HepG2 (cell line): ENCODE results near the gene MADCAM1. TPM values are rescaled to one million over a fixed set of nuclear protein-coding genes. Genes with fewer than 3 reads are reported as not detected.

Experiments used
- AHR ChIP-seq: IDR thresholded peaks from 2 replicates; pipeline ENCODE4 v1.6.1; 2018; ENCODE audit warnings: missing genetic modification reagents, missing compliant biosample characterization
- ETV5 ChIP-seq: IDR thresholded peaks from 2 replicates; pipeline ENCODE4 v1.6.1; 2018; ENCODE audit warnings: missing biosample characterization, missing genetic modification reagents, inconsistent platforms, borderline replicate concordance
- FOSL2 ChIP-seq: sonication (generic); formaldehyde crosslinking; IDR thresholded peaks from 2 replicates; pipeline ENCODE4 v1.4.0; 2020; ENCODE audit warnings: missing genetic modification reagents
- FOXJ3 ChIP-seq: sonication (generic); formaldehyde crosslinking; IDR thresholded peaks from 2 replicates; pipeline ENCODE4 v1.4.0; 2020; ENCODE audit warnings: missing genetic modification reagents, mild to moderate bottlenecking, borderline replicate concordance
- MIER3 ChIP-seq: IDR thresholded peaks from 2 replicates; pipeline ENCODE4 v1.6.1; 2016; ENCODE audit warnings: missing compliant biosample characterization, borderline replicate concordance
- MZF1 ChIP-seq: sonication (generic); formaldehyde crosslinking; IDR thresholded peaks from 2 replicates; pipeline ENCODE4 v1.8.1; 2023; ENCODE audit warnings: mild to moderate bottlenecking, missing genetic modification reagents, borderline replicate concordance
- RARA ChIP-seq: IDR thresholded peaks from 2 replicates; pipeline ENCODE4 v1.6.1; 2016; ENCODE audit warnings: missing genetic modification reagents, missing compliant biosample characterization
- REPIN1 ChIP-seq: sonication (generic); formaldehyde crosslinking; IDR thresholded peaks from 2 replicates; pipeline ENCODE4 v1.8.0; 2022; ENCODE audit warnings: missing genetic modification reagents, low read depth, mild to moderate bottlenecking, borderline replicate concordance
- TAF1 ChIP-seq: sonication (generic); formaldehyde crosslinking; IDR thresholded peaks from 2 replicates; pipeline ENCODE4 v1.4.0; 2020; ENCODE audit warnings: missing genetic modification reagents
- YEATS4 ChIP-seq: sonication (generic); formaldehyde crosslinking; IDR thresholded peaks from 2 replicates; pipeline ENCODE4 v1.4.0; 2020; ENCODE audit warnings: missing genetic modification reagents, borderline replicate concordance
- ZFY ChIP-seq: sonication (generic); formaldehyde crosslinking; IDR thresholded peaks from 2 replicates; pipeline ENCODE4 v1.4.0; 2020; ENCODE audit warnings: missing genetic modification reagents
- ZNF296 ChIP-seq: sonication (generic); formaldehyde crosslinking; conservative IDR thresholded peaks from 2 replicates; pipeline ENCODE4 v1.5.0; 2020; ENCODE audit warnings: mild to moderate bottlenecking, missing genetic modification reagents
- ZNF326 ChIP-seq: sonication (generic); formaldehyde crosslinking; IDR thresholded peaks from 2 replicates; pipeline ENCODE4 v1.4.0; 2020; ENCODE audit warnings: missing genetic modification reagents, borderline replicate concordance
- ZNF432 ChIP-seq: sonication (generic); formaldehyde crosslinking; IDR thresholded peaks from 2 replicates; pipeline ENCODE4 v1.5.0; 2020; ENCODE audit warnings: missing genetic modification reagents, mild to moderate bottlenecking, borderline replicate concordance
- ZNF605 ChIP-seq: sonication (generic); formaldehyde crosslinking; IDR thresholded peaks from 2 replicates; pipeline ENCODE4 v1.8.0; 2022; ENCODE audit warnings: mild to moderate bottlenecking, missing genetic modification reagents
- polyA plus RNA-seq, 8 experiments: library from polyadenylated mRNA; depleted of rRNA in 3 of 8; stranded (reverse) in 7 of 8; unstranded in 1 of 8; fragments of >200 nt; fragmentation: Illumina TruSeq in 4 of 8; extraction: Trizol in 4 of 8; gene quantifications; 2 replicates each; pipeline versions ENCODE4 v1.2.1 to v1.2.3, GENCODE V29; 2011 to 2016; ENCODE audit warnings: low read depth in 4 of 8, missing spikeins in 1 of 8, mixed read lengths in 1 of 8; ENCODE audit not compliant: insufficient read depth in 1 of 8
- total RNA-seq, 5 experiments: library from RNA; depleted of rRNA; stranded (reverse); fragments of >200 nt; fragmentation: Illumina TruSeq; extraction: Trizol; gene quantifications; 2 replicates each; pipeline ENCODE4 v1.2.3, GENCODE V29; 2016; ENCODE audit warnings: low read depth in 1 of 5
- TF ChIP-seq, protein P1 (sequence below): IDR thresholded peaks from 2 replicates; pipeline ENCODE4 v1.6.1; 2016; ENCODE audit warnings: low read depth, borderline replicate concordance
- TF ChIP-seq, protein P2 (sequence below): sonication (generic); formaldehyde crosslinking; IDR thresholded peaks from 2 replicates; pipeline ENCODE4 v1.4.0; 2020; ENCODE audit warnings: missing genetic modification reagents
- TF ChIP-seq, protein P3 (sequence below): sonication (generic); formaldehyde crosslinking; IDR thresholded peaks from 2 replicates; pipeline ENCODE4 v1.4.0; 2020; ENCODE audit warnings: missing genetic modification reagents
- TF ChIP-seq, protein P4 (sequence below): conservative IDR thresholded peaks from 2 replicates; pipeline ENCODE4 v1.6.1; 2018; ENCODE audit warnings: missing genetic modification reagents

MADCAM1 gene
- total and polyA plus RNA-seq, 2 of the 13 experiments (the other 11 are each of a cell fraction or from before 2014, with no cell fraction given), result 0.29 to 0.33 TPM

DNA sequence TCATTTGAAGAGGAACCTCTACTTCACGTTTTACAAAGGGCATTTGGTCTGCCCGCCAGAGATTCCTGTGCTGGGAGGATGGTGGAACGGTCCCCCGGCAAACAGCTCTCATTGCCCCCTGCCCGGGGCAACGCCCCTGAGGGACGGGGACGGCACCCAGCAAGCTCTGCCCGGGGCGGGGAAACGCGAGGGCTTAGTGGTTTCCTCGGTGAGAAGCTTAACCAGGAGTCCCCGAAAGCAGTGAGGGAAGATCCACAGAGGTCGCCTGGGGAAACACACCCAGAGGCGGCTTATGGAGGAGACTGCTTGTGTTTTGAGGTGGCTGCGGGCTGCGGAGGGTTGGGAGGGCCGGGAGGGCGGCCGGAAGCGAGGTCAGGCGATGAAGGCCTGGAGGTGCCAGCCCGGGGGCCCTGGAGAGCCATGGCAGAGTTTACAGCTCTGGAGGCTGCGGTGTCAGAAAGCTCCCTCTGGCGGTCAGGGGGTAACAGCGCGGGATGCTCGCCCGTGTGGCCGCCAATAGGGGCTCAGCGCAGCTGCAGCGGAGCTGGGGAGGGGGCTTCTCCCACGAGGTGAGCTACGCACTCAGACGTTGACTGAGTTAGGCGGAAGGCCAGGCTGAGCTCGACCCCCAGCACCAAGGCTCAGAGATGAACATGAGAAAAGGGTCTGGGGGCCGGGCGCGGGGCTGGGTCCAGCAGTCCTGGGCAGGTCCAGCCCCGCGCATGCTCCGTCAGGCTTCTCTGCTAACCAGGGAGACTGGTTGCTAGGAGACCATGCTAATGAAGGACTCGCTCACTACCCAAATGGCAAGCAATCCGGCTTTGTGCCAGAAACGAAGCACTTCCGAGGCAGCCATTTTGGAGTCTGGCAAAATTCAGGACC lies 10.4 kb downstream of the MADCAM1 start (continued):
- TF ChIP-seq, protein P1, sequence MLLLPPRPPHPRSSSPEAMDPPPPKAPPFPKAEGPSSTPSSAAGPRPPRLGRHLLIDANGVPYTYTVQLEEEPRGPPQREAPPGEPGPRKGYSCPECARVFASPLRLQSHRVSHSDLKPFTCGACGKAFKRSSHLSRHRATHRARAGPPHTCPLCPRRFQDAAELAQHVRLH (CRISPR knock-in tag), result 0 out of 2 replicates have a peak, but pooled peaks have one; percentile 62
- TF ChIP-seq ZNF432 (CRISPR knock-in tag) (no peak), FOXJ3 (CRISPR knock-in tag) (0 out of 2 replicates have a peak, but pooled peaks have one; percentile 28), ZNF605 (peak; percentile 69; the same call in 1 of the 2 replicates), ZNF326 (CRISPR knock-in tag) (no peak), ETV5 (CRISPR knock-in tag) (peak; percentile 82), ZNF296 (no peak), REPIN1 (CRISPR knock-in tag) (peak; percentile 29; the same call in 1 of the 2 replicates), ZFY (peak; percentile 80), RARA (CRISPR knock-in tag) (peak; percentile 44), MZF1 (CRISPR knock-in tag) (peak; percentile 55; the same call in 1 of the 2 replicates), FOSL2 (CRISPR knock-in tag) (peak; percentile 57; the same call in 1 of the 2 replicates), MIER3 (CRISPR knock-in tag) (peak; percentile 16; the same call in 1 of the 2 replicates), YEATS4 (CRISPR knock-in tag) (peak; percentile 63; the same call in 1 of the 2 replicates), AHR (CRISPR knock-in tag) (0 out of 2 replicates have a peak, but pooled peaks have one; percentile 60), TAF1 (CRISPR knock-in tag) (0 out of 2 replicates have a peak, but pooled peaks have one; percentile 37)
- TF ChIP-seq, protein P2, sequence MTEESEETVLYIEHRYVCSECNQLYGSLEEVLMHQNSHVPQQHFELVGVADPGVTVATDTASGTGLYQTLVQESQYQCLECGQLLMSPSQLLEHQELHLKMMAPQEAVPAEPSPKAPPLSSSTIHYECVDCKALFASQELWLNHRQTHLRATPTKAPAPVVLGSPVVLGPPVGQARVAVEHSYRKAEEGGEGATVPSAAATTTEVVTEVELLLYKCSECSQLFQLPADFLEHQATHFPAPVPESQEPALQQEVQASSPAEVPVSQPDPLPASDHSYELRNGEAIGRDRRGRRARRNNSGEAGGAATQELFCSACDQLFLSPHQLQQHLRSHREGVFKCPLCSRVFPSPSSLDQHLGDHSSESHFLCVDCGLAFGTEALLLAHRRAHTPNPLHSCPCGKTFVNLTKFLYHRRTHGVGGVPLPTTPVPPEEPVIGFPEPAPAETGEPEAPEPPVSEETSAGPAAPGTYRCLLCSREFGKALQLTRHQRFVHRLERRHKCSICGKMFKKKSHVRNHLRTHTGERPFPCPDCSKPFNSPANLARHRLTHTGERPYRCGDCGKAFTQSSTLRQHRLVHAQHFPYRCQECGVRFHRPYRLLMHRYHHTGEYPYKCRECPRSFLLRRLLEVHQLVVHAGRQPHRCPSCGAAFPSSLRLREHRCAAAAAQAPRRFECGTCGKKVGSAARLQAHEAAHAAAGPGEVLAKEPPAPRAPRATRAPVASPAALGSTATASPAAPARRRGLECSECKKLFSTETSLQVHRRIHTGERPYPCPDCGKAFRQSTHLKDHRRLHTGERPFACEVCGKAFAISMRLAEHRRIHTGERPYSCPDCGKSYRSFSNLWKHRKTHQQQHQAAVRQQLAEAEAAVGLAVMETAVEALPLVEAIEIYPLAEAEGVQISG, result peak; percentile 95
- TF ChIP-seq, protein P3, sequence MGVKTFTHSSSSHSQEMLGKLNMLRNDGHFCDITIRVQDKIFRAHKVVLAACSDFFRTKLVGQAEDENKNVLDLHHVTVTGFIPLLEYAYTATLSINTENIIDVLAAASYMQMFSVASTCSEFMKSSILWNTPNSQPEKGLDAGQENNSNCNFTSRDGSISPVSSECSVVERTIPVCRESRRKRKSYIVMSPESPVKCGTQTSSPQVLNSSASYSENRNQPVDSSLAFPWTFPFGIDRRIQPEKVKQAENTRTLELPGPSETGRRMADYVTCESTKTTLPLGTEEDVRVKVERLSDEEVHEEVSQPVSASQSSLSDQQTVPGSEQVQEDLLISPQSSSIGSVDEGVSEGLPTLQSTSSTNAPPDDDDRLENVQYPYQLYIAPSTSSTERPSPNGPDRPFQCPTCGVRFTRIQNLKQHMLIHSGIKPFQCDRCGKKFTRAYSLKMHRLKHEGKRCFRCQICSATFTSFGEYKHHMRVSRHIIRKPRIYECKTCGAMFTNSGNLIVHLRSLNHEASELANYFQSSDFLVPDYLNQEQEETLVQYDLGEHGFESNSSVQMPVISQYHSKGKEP (CRISPR knock-in tag), result 0 out of 2 replicates have a peak, but pooled peaks have one; percentile 43
- TF ChIP-seq, protein P4, sequence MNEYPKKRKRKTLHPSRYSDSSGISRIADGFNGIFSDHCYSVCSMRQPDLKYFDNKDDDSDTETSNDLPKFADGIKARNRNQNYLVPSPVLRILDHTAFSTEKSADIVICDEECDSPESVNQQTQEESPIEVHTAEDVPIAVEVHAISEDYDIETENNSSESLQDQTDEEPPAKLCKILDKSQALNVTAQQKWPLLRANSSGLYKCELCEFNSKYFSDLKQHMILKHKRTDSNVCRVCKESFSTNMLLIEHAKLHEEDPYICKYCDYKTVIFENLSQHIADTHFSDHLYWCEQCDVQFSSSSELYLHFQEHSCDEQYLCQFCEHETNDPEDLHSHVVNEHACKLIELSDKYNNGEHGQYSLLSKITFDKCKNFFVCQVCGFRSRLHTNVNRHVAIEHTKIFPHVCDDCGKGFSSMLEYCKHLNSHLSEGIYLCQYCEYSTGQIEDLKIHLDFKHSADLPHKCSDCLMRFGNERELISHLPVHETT (CRISPR knock-in tag), result no peak; the same call in 1 of the 2 replicates
